Heart right ventricle (tissue), 16 donors: ENCODE results near the gene ATP11A. TPM values are rescaled to one million over a fixed set of nuclear protein-coding genes. Genes with fewer than 3 reads are reported as not detected.

Experiments
- ATAC-seq, 8 donors: fragments of 200-7000 bp; cut with Tn5 transposase; one replicate each; pipeline ENCODE4 v1.9.1; 2020; ENCODE audit warnings: mild to moderate bottlenecking in 8 of 8, moderate library complexity in 8 of 8, moderate number of reproducible peaks in 1 of 8
- DNase-seq, 2 donors: peaks; one replicate each; pipeline ENCODE4 v3.0.0-alpha.2; 2020
- H3K27ac ChIP-seq, 10 donors: fragments of 200-600 bp; sonication (generic) in 2 of 10; one replicate each; pipeline versions ENCODE4 v1.5.0 to v1.8.0; 2020 to 2022; ENCODE audit warnings: mild to moderate bottlenecking in 3 of 10
- H3K27me3 ChIP-seq, 7 donors: fragments of 200-600 bp; one replicate each; pipeline ENCODE4 v1.8.0; 2021 to 2022; ENCODE audit warnings: mild to moderate bottlenecking in 2 of 7
- H3K36me3 ChIP-seq, 9 donors: fragments of 200-600 bp; sonication (generic) in 1 of 9; one replicate each; pipeline versions ENCODE4 v1.5.0 to v1.8.0; 2020 to 2022; ENCODE audit warnings: mild to moderate bottlenecking in 2 of 9
- H3K4me1 ChIP-seq, 9 donors: fragments of 200-600 bp; sonication (generic) in 1 of 9; one replicate each; pipeline versions ENCODE4 v1.5.0 to v1.8.0; 2020 to 2022; ENCODE audit warnings: mild to moderate bottlenecking in 4 of 9
- H3K4me3 ChIP-seq, 10 donors: fragments of 200-600 bp; sonication (generic) in 2 of 10; one replicate each; pipeline versions ENCODE4 v1.5.0 to v1.8.0; 2020 to 2022; ENCODE audit warnings: mild to moderate bottlenecking in 7 of 10, moderate library complexity in 2 of 10
- H3K9me3 ChIP-seq, 11 donors: fragments of 200-600 bp in 10 of 11; sonication (generic) in 2 of 11; one replicate each; pipeline versions ENCODE4 v1.5.0 to v1.8.0; 2013 to 2022; ENCODE audit warnings: mild to moderate bottlenecking in 2 of 11, control low read depth in 1 of 11, moderate library complexity in 1 of 11
- CTCF ChIP-seq, 9 donors: fragments of 200-600 bp; sonication (generic) in 2 of 9; IDR thresholded peaks; one replicate each; pipeline versions ENCODE4 v1.5.0 to v1.8.0; 2021 to 2022; ENCODE audit warnings: antibody characterized with exemption in 9 of 9, mild to moderate bottlenecking in 5 of 9, moderate library complexity in 1 of 9
- WGBS, 2 donors: extraction: QIAGEN DNeasy Blood & Tissue Kit; methylation state at CpG; one replicate each; pipeline ENCODE4 v1.1.7; 2013; ENCODE audit warnings: inconsistent platforms in 1 of 2; 5-methylcytosine and 5-hydroxymethylcytosine counted together
- intact Hi-C, 10 donors: fragments of 100-400 bp; cut with DNase I; formaldehyde crosslinking; loops; one replicate each; pipeline versions ENCODE4 v1.11.1 to v1.14.2; 2022
- polyA plus RNA-seq, 2 donors: library from polyadenylated mRNA; stranded (reverse); fragments of 200-250 nt; gene quantifications; one replicate each; pipeline ENCODE4 v1.2.3, GENCODE V29; 2013
- total RNA-seq, 10 donors: library from RNA; stranded (reverse); fragmentation: NEBNext Ultra II Directional in 3 of 10; extraction: Animal tissue kit (Norgen Biotek cat#: 25700) in 3 of 10; gene quantifications; one replicate each; pipeline versions ENCODE4 v1.2.1 to v1.2.4, GENCODE V29; 2021 to 2023
- donor health status: Arrhythmogenic right ventricular cardiomyopathy.
- donor health status: ischemic (EF 13 %, LVEDD 7.1; RV severe dilation, severe dysfunction).
- donor health status: healthy with polysubstance abuse.
- donor health status: DM: no; HTN: yes; CAD: no.
- donor health status: DM: no; HTN: no; CAD: no.
- donor health status: ischemic (EF 25% LVEDD 6.9; RV normal size, moderate dysfunction).
- donor health status: ischemic (EF 25% LVEDD 5.7; RV mildly dilated, moderate dysfunction).
- donor health status: healthy.
- donor health status: DM: yes; HTN: yes; CAD: no.
- donor health status: Ischemic cardiomyopathy.
- donor health status: ischemic (EF 35%, LVEDD 5.7; RV mildly dilated, moderate dysfunction).
- donor health status: nonischemic (EF 11% LVEDD 7.7; RV severe dilation, severe dysfunction).
- donor health status: DM: yes; HTN: yes; CAD: no.
- donor health status: PGD.
- donor health status: ischemic (EF 29% LVEDD 5.4; RV normal size, mild dysfunction).
- donor health status: nonischemic (EF 23%, LVEDD 6.1; RV moderate dilation, normal function).

ATP11A gene
- total and polyA plus RNA-seq, 12 donors: 20.0 to 164 (median 107) TPM

- Histone ChIP-seq H3K9me3 (peaks cover 0 to 11% (median 0%) of the 10 kb centered on the region in 11 donors), H3K4me1 (peaks cover 4 to 42% (median 27%) of the 10 kb centered on the region in 9 donors), H3K4me3 (no peak overlapping the region), H3K36me3 (peaks cover 0 to 8% (median 0%) of the 10 kb centered on the region in 9 donors), H3K27me3 (no peaks in the 10 kb centered on the region), H3K27ac (no peak overlapping the region)
- DNase-seq (no peak), ATAC-seq (no peak)
- 94 to 96% methylated on average over 9 of the region's 9 CpGs for WGBS, 2 donors
- no peak for TF ChIP-seq CTCF (IDR thresholded peaks at IDR 0.05)
- intact Hi-C loops: no loop called here
Measured at GRCh38 chr13:112718318-112718717, 28.5 kb downstream of the ATP11A start.

- Histone ChIP-seq H3K27ac (no peak overlapping the region), H3K4me1 (peaks cover 0 to 43% (median 27%) of the 10 kb centered on the region in 9 donors), H3K9me3 (peaks cover 0 to 11% (median 0%) of the 10 kb centered on the region in 11 donors), H3K4me3 (no peak overlapping the region), H3K36me3 (peaks cover 0 to 8% (median 0%) of the 10 kb centered on the region in 9 donors), H3K27me3 (no peaks in the 10 kb centered on the region)
- DNase-seq: no peak
- WGBS, 2 donors: 84 to 88% methylated on average over 11 of the region's 11 CpGs
- TF ChIP-seq CTCF (IDR thresholded peaks at IDR 0.05): no peak
- ATAC-seq: no peak
- intact Hi-C loops: no loop called here
Measured at GRCh38 chr13:112719016-112719415, 29.2 kb downstream of the ATP11A start.

- intact Hi-C loops: no loop called here
- H3K36me3 ChIP-seq: peaks cover 0 to 8% (median 0%) of the 10 kb centered on the region in 9 donors
- 89 to 90% methylated on average over 2 of the region's 2 CpGs for WGBS, 2 donors
- DNase-seq (no peak), ATAC-seq (no peak)
- no peak for TF ChIP-seq CTCF (IDR thresholded peaks at IDR 0.05)
- peaks cover 0 to 6% (median 0%) of the 10 kb centered on the region in 11 donors for H3K9me3 ChIP-seq
- H3K27me3 ChIP-seq: no peaks in the 10 kb centered on the region
- H3K4me1 ChIP-seq: peaks cover 0 to 47% (median 27%) of the 10 kb centered on the region in 9 donors
- H3K4me3 ChIP-seq: no peak overlapping the region
- H3K27ac ChIP-seq: no peak overlapping the region
Measured at GRCh38 chr13:112719556-112719955, 29.7 kb downstream of the ATP11A start.

GRCh38 chr13:112720251-112720650, 30.4 kb downstream of the ATP11A start:
- Histone ChIP-seq H3K27me3 (no peaks in the 10 kb centered on the region), H3K27ac (peak overlapping the region in 1 of 10 donors; percentile 90), H3K9me3 (no peaks in the 10 kb centered on the region), H3K4me1 (peaks cover 2 to 54% (median 34%) of the 10 kb centered on the region in 9 donors), H3K4me3 (no peak overlapping the region), H3K36me3 (peaks cover 0 to 8% (median 0%) of the 10 kb centered on the region in 9 donors)
- DNase-seq: no peak
- 97 to 98% methylated on average over 17 of the region's 17 CpGs for WGBS, 2 donors
- no peak for TF ChIP-seq CTCF (IDR thresholded peaks at IDR 0.05)
- intact Hi-C loops: no loop called here
- ATAC-seq: no peak
